ENCODE measurements around the gene C10orf143.

- TF ChIP-seq EZH2phosphoT487 (conservative IDR thresholded peaks at IDR 0.05; ENCODE audit: low read length) (no peak), CTCF (IDR thresholded peaks at IDR 0.05; ENCODE audit: insufficient read depth, low read length, poor library complexity, severe bottlenecking) (no peak)
These were observed 18.3 kb upstream of the C10orf143 start for GRCh38 chr10:130128922-130129321.
